Astrocyte (in vitro differentiated cells and primary cell): ENCODE results near the gene L3MBTL4.

Experiments
- EZH2 ChIP-seq: IDR thresholded peaks from 2 replicates; pipeline ENCODE4 v1.6.1; 2012; ENCODE audit warnings: mild to moderate bottlenecking, low read length, inconsistent platforms; ENCODE audit not compliant: insufficient read depth
- TF ChIP-seq, protein P1 (sequence below): IDR thresholded peaks from 2 replicates; pipeline ENCODE4 v1.5.1; 2011; ENCODE audit warnings: low read depth, mild to moderate bottlenecking, inconsistent platforms, low read length, moderate library complexity; ENCODE audit not compliant: insufficient read depth

- TF ChIP-seq, protein P1, sequence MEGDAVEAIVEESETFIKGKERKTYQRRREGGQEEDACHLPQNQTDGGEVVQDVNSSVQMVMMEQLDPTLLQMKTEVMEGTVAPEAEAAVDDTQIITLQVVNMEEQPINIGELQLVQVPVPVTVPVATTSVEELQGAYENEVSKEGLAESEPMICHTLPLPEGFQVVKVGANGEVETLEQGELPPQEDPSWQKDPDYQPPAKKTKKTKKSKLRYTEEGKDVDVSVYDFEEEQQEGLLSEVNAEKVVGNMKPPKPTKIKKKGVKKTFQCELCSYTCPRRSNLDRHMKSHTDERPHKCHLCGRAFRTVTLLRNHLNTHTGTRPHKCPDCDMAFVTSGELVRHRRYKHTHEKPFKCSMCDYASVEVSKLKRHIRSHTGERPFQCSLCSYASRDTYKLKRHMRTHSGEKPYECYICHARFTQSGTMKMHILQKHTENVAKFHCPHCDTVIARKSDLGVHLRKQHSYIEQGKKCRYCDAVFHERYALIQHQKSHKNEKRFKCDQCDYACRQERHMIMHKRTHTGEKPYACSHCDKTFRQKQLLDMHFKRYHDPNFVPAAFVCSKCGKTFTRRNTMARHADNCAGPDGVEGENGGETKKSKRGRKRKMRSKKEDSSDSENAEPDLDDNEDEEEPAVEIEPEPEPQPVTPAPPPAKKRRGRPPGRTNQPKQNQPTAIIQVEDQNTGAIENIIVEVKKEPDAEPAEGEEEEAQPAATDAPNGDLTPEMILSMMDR = no peak
- no peak for TF ChIP-seq EZH2
Measured at GRCh38 chr18:6220129-6220528, 194.6 kb downstream of the L3MBTL4 start.
